GM19240 (cell line): ENCODE data around the gene SRCIN1.
"Not testable (repeated sequence)": the region's sequence is repeated elsewhere in the genome, so short reads cannot be mapped to it uniquely, and the experiment has no call there.

ENCODE experiments used
- DNase-seq: peaks from one replicate; pipeline ENCODE4 v3.0.0; 2011; ENCODE audit warnings: low spot score; ENCODE audit not compliant: insufficient read length

The SRCIN1 gene

GRCh38 chr17:38511150-38512108 is 94.3 kb downstream of the SRCIN1 start:
- no peak for DNase-seq

GRCh38 chr17:38510421-38511149 is 95.2 kb downstream of the SRCIN1 start:
- no peak for DNase-seq

- no peak for DNase-seq
Measured at GRCh38 chr17:38509772-38510420, 95.9 kb downstream of the SRCIN1 start.

GRCh38 chr17:38508954-38509771 is 96.6 kb downstream of the SRCIN1 start:
- DNase-seq = peak; percentile 84

DNA sequence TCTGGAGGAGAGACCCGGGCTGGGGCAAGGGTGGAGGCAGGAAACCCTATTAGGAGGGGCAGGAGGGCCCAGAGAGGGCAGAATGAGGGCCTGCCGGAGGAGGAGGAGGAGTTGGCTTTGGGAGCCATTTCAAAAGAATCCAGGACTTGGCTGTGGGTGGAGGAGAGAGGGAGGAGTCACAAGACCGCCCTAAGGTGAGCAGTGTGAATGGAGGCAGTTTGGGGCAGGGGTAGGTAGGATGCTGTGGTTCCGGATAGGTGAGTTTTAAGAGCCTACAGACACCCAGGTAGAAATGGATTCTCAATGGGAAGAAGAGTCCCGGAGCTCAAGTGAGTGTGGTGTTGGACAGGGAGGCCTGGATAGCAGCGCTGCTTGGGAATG is 97.2 kb downstream of the SRCIN1 start:
- DNase-seq = no peak

DNA sequence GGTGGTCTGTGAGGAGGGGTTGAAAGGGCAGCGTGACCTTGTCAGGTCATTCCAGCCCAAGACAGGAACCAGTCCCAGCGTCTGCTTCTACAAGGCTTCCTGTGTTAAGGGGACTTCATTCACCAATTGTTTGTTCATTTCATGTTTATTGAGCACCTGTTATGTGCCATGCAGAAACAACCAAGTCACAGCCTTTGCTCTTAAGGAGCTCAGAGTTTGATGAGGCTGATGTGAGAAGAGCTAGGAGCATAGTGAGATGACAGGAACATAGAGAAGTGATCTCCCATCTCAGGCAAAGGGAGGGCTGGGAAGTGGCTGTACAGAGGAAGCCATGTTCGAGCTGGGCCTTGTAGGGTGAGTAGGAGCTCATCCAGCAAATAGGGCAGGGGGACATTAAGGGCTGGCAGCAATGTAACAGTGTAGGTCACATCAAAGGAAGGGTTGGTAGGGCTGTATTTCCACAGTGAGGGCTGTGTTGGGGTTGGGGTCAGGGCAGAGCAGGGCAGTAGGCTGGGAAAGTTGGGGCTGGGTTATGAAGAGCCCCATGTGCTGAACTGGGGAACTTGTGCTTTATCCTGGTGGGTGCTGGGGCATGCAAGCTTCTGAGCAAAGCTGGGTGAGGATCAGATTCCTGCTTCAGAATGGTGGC is 97.7 kb downstream of the SRCIN1 start:
- no peak for DNase-seq

DNA sequence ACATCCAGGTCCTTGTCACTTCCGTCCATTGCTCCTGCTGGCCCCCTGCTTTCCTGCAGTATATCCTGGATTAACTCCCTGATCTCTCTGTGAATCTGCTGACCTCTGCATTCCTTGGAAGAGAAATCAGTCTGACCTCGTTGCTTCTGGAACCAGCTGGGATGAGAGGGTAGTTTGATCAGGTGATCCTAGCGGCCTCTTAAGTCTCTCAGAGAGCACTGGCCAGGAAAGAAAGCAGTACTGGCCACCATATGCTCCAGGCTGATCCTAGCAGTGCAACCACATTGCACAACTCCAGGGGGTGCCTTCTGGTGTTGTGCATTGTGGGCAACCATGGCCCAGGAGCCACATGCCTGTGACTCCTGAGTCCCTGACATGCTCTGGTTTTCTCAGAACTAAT is 98.3 kb downstream of the SRCIN1 start:
- DNase-seq = no peak

DNA sequence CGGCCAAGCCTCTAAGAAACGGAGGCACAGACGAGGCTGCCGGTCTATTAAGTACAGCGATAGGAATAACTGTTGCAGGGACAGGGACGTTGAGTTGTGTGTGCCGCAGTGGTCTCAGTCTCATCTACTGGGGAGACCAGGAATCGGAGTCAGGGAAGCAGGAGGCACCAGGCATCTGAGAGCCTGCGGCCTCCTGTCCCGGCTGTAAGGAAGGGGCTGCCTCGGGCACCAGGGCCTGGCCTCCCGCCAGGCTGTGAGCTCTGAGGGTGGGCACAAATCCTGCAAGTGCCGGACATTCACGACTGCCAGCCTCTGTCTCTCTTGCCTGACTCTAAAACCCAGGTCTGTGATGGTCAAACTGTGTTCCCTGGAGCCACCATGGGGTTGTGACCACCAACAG is 101.5 kb downstream of the SRCIN1 start:
- DNase-seq = no peak

GRCh38 chr17:38503286-38503913 is 102.4 kb downstream of the SRCIN1 start:
- DNase-seq = not testable (repeated sequence)

DNA sequence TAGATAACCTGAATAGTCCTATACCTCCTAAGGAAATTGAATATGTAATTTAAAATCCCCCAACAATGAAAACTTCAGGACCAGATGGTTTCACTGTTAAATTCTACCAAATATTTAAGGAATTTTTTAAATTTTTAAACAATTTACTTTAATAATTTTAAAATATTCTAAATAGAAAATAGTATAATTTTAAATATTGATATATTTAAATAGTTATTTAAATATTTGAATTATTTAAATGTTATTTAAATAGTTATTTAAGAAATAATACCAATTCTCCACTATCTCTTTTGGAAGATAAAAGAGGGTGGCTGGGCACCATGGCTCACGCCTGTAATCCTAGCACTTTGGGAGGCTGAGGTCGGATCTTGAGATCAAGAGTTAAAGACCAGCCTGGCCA is 104.0 kb downstream of the SRCIN1 start:
- not testable (repeated sequence) for DNase-seq

DNA sequence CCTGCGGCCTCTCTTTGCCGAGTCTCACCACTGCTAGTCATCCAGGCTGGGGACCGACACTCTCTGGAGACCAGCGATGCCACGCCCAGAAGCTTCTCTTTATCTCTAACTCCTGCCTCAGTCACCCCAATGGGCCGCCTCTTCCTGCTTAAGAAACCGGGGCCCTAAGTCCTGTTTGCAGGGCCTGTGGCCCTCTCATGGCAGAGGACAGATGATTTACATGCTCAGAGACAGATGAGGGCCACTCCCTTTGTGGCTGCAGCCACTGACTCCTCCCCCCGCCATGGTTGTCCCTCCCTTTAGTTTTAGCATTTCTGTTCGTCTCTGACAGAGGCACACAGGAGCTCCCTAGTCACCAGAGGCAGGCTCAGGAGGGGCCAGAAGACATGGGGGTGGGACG is 106.5 kb downstream of the SRCIN1 start:
- DNase-seq = not testable (repeated sequence)

GRCh38 chr17:38498353-38498752 is 107.4 kb downstream of the SRCIN1 start:
- no peak for DNase-seq

- DNase-seq = not testable (repeated sequence)
Measured at GRCh38 chr17:38497656-38498055, 108.1 kb downstream of the SRCIN1 start.

GRCh38 chr17:38494152-38494551 is 111.6 kb downstream of the SRCIN1 start:
- not testable (repeated sequence) for DNase-seq

- peak; percentile 58 for DNase-seq
Measured at GRCh38 chr17:38492067-38493040, 113.4 kb downstream of the SRCIN1 start.

DNA sequence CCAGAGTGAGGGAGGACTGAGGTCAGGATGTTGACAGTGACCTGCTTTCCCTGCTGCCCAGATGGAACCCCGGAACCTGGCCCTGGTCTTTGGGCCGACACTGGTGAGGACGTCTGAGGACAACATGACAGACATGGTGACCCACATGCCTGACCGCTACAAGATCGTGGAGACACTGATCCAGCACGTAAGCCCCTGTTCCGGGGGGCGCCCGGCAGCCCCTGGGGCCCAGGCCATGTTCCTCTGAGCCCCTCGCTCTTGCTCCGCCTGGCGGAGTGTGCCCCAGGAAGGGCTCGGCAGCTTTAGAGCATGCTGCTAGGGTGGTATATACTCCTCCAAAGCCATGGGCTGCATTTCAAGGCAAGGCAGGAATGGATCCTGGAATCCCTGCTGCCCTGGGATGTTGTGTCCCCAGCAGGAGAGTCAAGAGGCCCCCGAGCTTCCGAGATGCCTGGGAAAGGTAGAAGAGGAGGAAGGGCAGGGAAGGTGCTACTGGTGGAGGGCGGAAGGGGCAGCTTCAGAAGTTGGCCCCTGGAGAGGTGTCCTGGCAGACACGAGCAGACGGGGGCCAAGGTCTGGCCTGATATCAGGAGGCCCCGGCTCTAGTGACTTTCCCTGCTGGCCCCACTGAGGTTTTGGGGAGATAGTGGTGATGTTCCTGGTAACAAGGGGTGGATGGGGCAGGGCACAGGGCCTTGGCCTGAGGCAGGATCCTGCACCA is 114.2 kb downstream of the SRCIN1 start:
- not testable (repeated sequence) for DNase-seq

DNA sequence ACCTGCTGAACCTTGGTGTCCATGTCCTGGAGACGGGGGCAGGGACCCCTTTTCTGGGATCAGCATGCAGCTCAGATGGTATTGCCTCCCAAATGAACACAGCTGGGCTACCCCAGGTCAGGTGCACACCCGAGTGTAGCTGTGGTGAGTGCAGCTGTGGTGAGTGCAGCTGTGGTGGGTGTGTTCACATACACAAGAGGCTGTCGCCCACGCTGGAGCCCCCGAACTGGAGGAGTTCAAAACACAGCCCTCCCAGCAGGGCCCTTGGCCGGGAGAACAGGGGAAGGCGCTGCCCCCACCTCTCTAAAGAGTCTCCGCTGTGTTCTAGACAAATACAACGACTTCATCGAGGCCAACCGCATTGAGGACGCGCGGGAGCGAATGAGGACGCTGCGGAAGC is 116.0 kb downstream of the SRCIN1 start:
- not testable (repeated sequence) for DNase-seq

- DNase-seq = not testable (repeated sequence)
Measured at GRCh38 chr17:38485681-38486298, 120.0 kb downstream of the SRCIN1 start.
